Brain pericyte (primary cell): Measurements from ENCODE around the gene ATF5.

Source experiments
- DNase-seq: peaks from one replicate; pipeline ENCODE4 v3.0.0-alpha.2; 2012; ENCODE audit warnings: low read depth, low spot score

Gene ATF5

GRCh38 chr19:49976496-49976895, 47.5 kb downstream of the ATF5 start:
- DNase-seq, result no peak

DNA sequence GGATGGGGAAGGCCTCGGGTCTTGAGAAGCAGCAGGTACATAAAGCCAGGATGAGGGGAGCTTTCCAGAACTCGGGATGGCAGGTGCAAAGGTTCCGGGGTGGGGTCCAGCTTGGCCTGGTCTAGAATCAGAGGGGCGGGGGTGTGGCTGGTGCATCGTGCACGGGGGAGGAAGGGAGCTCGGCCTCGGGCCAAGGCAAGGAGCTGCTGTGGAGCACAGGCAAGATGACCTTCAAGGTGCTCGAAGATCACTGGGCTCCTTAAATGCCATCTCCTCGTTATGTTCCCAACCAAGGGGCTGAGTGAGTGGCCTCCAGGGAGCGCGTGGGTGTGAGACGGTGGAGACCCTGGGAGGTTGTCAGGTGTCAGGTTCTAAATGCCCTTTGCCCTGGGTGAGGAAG, 48.1 kb downstream of the ATF5 start:
- no peak for DNase-seq

- DNase-seq, result no peak
Observed at GRCh38 chr19:49977881-49978280, 48.9 kb downstream of the ATF5 start.

GRCh38 chr19:49978324-49978723, 49.3 kb downstream of the ATF5 start:
- no peak for DNase-seq

DNA sequence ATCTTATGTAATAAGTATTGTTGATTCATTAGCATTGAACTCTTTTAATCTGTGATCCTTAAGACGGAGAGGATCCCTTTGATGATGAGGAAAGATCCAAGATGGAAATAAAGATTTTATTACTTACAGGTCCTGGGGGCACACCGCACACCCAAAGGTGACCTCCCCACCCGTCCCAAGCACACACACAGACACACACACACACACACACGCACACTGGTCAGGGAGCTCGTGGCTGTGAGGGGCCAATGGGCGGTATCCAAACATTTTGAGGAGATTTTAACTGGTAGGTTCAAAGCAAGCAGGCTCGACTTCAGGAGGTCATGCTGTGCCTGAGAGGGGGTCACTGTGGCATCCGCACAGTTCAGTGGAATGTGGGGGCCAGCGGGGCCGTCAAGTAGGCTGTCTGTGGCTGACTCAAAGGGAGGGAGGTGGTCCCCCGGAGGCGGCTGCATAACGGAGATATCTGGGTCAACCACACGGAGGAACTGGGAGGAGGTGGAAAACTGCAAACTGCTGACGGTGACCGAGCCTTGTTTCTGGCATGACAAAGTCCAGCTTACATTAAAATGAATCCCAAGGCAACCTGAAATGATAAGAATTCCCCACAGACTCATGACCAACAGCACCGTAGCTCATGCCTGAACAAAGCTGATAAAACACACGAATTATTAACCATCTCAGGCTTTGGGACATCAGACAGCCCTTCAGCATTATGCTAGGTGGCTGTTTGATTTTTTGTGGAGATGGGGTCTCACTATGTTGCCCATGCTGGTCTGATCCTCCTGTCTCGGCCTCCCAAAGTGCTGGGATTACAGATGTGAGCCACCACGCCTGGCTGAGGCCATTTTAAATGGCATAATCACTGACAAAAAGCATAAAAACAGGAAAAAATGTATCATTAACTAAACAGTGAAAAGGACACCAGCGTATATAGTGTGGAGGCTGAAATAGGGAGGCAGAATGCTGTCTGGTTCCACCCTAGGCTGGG, 52.9 kb downstream of the ATF5 start:
- no peak for DNase-seq
